Keratinocyte (primary cell): ENCODE data around the gene STEAP1B. TPM values are rescaled to one million over a fixed set of nuclear protein-coding genes. Genes with fewer than 3 reads are reported as not detected.
"Not testable (repeated sequence)": the region's sequence is repeated elsewhere in the genome, so short reads cannot be mapped to it uniquely, and the experiment has no call there.

Source experiments
- DNase-seq: peaks from one replicate; pipeline ENCODE4 v3.0.0-alpha.2; 2011; ENCODE audit warnings: low read depth, missing footprints, low spot score
- FAIRE-seq: peaks from 2 replicates; lab custom pipeline; 2011; peaks lifted over from hg19 to GRCh38; lab: Jason Lieb, UNC
- H2AFZ ChIP-seq: 2 replicates; pipeline ENCODE4 v1.6.0; 2012; ENCODE audit warnings: low read length, control low read depth, inconsistent platforms; ENCODE audit not compliant: control insufficient read depth
- H3K27ac ChIP-seq: 2 replicates; pipeline ENCODE4 v1.5.1; 2011; ENCODE audit warnings: low read length; ENCODE audit not compliant: control insufficient read depth, insufficient read depth
- H3K27me3 ChIP-seq: 3 replicates; pipeline ENCODE4 v1.6.0; 2011; ENCODE audit warnings: low read length; ENCODE audit not compliant: control insufficient read depth, insufficient read depth; ENCODE audit errors: extremely low read depth
- H3K36me3 ChIP-seq, 2 experiments: 2 replicates in 1 of 2; 3 replicates in 1 of 2; pipeline ENCODE4 v1.5.1; 2011; ENCODE audit warnings: low read length in 2 of 2, mild to moderate bottlenecking in 1 of 2; ENCODE audit not compliant: control insufficient read depth in 2 of 2, insufficient read depth in 2 of 2; ENCODE audit errors: extremely low read depth in 1 of 2
- H3K4me1 ChIP-seq: 3 replicates; pipeline ENCODE4 v1.5.1; 2011; ENCODE audit warnings: low read length; ENCODE audit not compliant: control insufficient read depth, insufficient read depth; ENCODE audit errors: extremely low read depth
- H3K4me2 ChIP-seq: 3 replicates; pipeline ENCODE4 v1.6.0; 2011; ENCODE audit warnings: low read depth, low read length; ENCODE audit not compliant: control insufficient read depth, insufficient read depth; ENCODE audit errors: extremely low read depth
- H3K4me3 ChIP-seq, 3 experiments: fragments of 200-600 bp in 1 of 3; sonication (generic) in 1 of 3; 2 replicates in 2 of 3; 3 replicates in 1 of 3; pipeline ENCODE4 v1.5.1; 2011 to 2016; ENCODE audit warnings: low read length in 3 of 3, mild to moderate bottlenecking in 3 of 3, control low read depth in 2 of 3, inconsistent platforms in 1 of 3, low read depth in 1 of 3, mixed read lengths in 1 of 3, mixed run types in 1 of 3, moderate library complexity in 1 of 3; ENCODE audit not compliant: control insufficient read depth in 2 of 3, insufficient read depth in 2 of 3; ENCODE audit errors: extremely low read depth in 1 of 3
- H3K79me2 ChIP-seq: 2 replicates; pipeline ENCODE4 v1.6.0; 2012; ENCODE audit warnings: low read length; ENCODE audit not compliant: control insufficient read depth, insufficient read depth
- H3K9ac ChIP-seq: 3 replicates; pipeline ENCODE4 v1.6.0; 2011; ENCODE audit warnings: low read length; ENCODE audit not compliant: control insufficient read depth, insufficient read depth; ENCODE audit errors: extremely low read depth
- H3K9me1 ChIP-seq: 3 replicates; pipeline ENCODE4 v1.6.0; 2011; ENCODE audit warnings: low read length; ENCODE audit not compliant: control insufficient read depth, insufficient read depth; ENCODE audit errors: extremely low read depth
- H3K9me3 ChIP-seq: 2 replicates; pipeline ENCODE4 v1.5.1; 2012; ENCODE audit warnings: low read depth, low read length; ENCODE audit not compliant: control insufficient read depth
- H4K20me1 ChIP-seq: 3 replicates; pipeline ENCODE4 v1.6.0; 2011; ENCODE audit warnings: low read length; ENCODE audit not compliant: control insufficient read depth, insufficient read depth; ENCODE audit errors: extremely low read depth
- EZH2 ChIP-seq: IDR thresholded peaks from one replicate; pipeline ENCODE4 v1.6.1; 2012; ENCODE audit warnings: inconsistent platforms, mild to moderate bottlenecking, low read length, moderate library complexity
- dilution Hi-C: fragments of 300-500 bp; cut with MboI; formaldehyde crosslinking; loops from one replicate; pipeline ENCODE4 v1.7.0; 2020; ENCODE audit warnings: low sequenced_read_pairs; ENCODE audit not compliant: extremely low pct_ligation_motif_present
- polyA plus RNA-seq, 5 experiments: library from polyadenylated mRNA; depleted of rRNA in 3 of 5; stranded (reverse) in 3 of 5; stranded (forward) in 1 of 5; unstranded in 1 of 5; fragments of >200 nt; gene quantifications; 1 replicate in 1 of 5; 2 replicates in 3 of 5; 3 replicates in 1 of 5; pipeline versions ENCODE4 v1.2.1 to v1.2.3, GENCODE V29; 2011 to 2012; ENCODE audit warnings: missing spikeins in 2 of 5, low read depth in 1 of 5, low replicate concordance in 1 of 5
- TF ChIP-seq, protein P1 (sequence below), 3 experiments: IDR thresholded peaks in 1 of 3; conservative IDR thresholded peaks in 1 of 3; optimal IDR thresholded peaks in 1 of 3; 2 replicates in 2 of 3; 3 replicates in 1 of 3; pipeline versions ENCODE3 to v1.5.1; 2011; ENCODE audit warnings: low read length in 3 of 3, mild to moderate bottlenecking in 3 of 3, moderate library complexity in 2 of 3, control low read depth in 1 of 3, inconsistent platforms in 1 of 3; ENCODE audit not compliant: insufficient read depth in 2 of 3; ENCODE audit errors: extremely low read depth in 1 of 3

The STEAP1B gene
- polyA plus RNA-seq, 1 donor (not counting 4 experiments of a cell fraction or from before 2014, with no cell fraction given): 18.9 TPM

DNA sequence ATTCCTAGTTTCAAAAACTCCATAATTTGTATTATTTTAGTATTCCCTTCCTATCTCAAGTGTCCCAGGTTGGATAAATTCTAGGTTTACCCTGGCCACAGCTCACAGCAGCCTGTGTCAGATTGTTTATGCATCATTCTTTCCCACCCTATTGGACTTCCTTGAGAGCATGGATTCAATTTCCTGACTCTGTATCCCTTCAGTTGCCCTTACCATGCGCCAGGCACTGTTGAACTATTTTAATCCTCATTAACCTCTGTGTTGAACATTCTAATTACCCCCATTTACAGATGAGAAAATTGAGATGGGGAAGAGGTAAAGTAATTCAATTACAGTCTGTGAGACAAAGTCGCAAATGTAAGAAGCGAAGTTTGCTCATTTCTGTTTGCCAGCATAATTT is 58.8 kb downstream of the STEAP1B start:
- H3K36me3 ChIP-seq: no peaks in the 10 kb centered on the region
- H4K20me1 ChIP-seq: no peaks in the 10 kb centered on the region
- dilution Hi-C loops: no loop called here
- H3K4me1 ChIP-seq: peaks cover 5% of the 10 kb centered on the region
- H3K9me1 ChIP-seq: no peaks in the 10 kb centered on the region
- TF ChIP-seq, protein P1, sequence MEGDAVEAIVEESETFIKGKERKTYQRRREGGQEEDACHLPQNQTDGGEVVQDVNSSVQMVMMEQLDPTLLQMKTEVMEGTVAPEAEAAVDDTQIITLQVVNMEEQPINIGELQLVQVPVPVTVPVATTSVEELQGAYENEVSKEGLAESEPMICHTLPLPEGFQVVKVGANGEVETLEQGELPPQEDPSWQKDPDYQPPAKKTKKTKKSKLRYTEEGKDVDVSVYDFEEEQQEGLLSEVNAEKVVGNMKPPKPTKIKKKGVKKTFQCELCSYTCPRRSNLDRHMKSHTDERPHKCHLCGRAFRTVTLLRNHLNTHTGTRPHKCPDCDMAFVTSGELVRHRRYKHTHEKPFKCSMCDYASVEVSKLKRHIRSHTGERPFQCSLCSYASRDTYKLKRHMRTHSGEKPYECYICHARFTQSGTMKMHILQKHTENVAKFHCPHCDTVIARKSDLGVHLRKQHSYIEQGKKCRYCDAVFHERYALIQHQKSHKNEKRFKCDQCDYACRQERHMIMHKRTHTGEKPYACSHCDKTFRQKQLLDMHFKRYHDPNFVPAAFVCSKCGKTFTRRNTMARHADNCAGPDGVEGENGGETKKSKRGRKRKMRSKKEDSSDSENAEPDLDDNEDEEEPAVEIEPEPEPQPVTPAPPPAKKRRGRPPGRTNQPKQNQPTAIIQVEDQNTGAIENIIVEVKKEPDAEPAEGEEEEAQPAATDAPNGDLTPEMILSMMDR (optimal IDR thresholded peaks at IDR 0.05 in 1 of 3, IDR thresholded peaks at IDR 0.05 in 1 of 3, conservative IDR thresholded peaks at IDR 0.05 in 1 of 3; ENCODE audit: extremely low read depth in 1 of 3, insufficient read depth in 2 of 3, low read length in 3 of 3): no peak
- TF ChIP-seq EZH2: no peak
- H2AFZ ChIP-seq: no peak overlapping the region
- no peak overlapping the region for H3K27ac ChIP-seq
- no peak for DNase-seq
- FAIRE-seq: no peak
- H3K79me2 ChIP-seq: no peaks in the 10 kb centered on the region
- no peak overlapping the region for H3K9ac ChIP-seq
- no peak overlapping the region for H3K4me2 ChIP-seq
- H3K9me3 ChIP-seq: no peaks in the 10 kb centered on the region
- H3K4me3 ChIP-seq: no peak overlapping the region
- H3K27me3 ChIP-seq: no peaks in the 10 kb centered on the region

DNA sequence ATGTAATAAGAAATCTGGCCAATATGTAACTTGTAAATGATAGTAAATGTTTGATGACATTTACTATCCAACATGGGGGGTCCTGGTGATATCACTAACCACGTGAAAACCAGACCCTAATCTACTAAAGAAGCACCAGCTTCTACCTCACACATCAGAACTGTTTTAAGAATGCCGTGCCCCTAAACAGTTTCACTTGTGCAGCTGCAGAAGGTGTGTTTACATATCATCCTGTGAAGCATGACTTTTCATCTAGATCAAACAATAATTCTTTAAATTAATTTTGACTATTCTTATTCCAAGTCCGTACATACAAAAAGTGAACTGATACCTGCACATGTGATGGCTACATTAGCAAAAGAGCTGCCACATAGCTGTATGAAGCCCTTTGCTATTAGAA is 61.0 kb downstream of the STEAP1B start:
- H3K4me3 ChIP-seq: no peak overlapping the region
- dilution Hi-C loops: no loop called here

DNA sequence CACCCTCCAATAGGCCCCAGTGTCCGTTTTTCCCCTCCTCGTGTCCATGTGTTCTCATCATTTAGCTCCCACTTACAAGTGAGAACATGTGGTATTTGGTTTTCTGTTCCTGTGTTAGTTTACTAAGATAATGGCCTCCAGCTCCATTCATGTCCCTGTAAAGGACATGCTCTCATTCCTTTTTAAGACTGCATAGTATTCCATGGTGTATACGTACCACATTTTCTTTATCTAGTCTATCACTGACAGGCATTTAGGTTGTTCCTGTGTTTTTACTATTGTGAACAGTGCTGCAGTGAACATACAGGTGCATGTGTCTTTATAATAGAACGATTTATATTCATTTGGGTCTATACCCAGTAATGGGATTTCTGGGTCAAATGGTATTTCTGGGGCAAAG is 63.4 kb downstream of the STEAP1B start:
- H3K79me2 ChIP-seq, H3K27ac ChIP-seq, H3K9me3 ChIP-seq, H3K4me3 ChIP-seq, FAIRE-seq, DNase-seq, H2AFZ ChIP-seq, H3K36me3 ChIP-seq, H4K20me1 ChIP-seq, H3K9me1 ChIP-seq, H3K4me2 ChIP-seq, dilution Hi-C loops, H3K27me3 ChIP-seq, H3K9ac ChIP-seq: not testable (repeated sequence)
- H3K4me1 ChIP-seq: peaks cover 20% of the 10 kb centered on the region

More for the DNA sequence above, 61.0 kb downstream of the STEAP1B start:
- Histone ChIP-seq H3K79me2 (no peaks in the 10 kb centered on the region), H3K9ac (no peak overlapping the region), H3K27ac (no peak overlapping the region), H3K9me1 (no peaks in the 10 kb centered on the region), H4K20me1 (no peaks in the 10 kb centered on the region), H2AFZ (no peak overlapping the region), H3K36me3 (no peaks in the 10 kb centered on the region), H3K27me3 (no peaks in the 10 kb centered on the region), H3K4me1 (peaks cover 6% of the 10 kb centered on the region), H3K9me3 (no peaks in the 10 kb centered on the region), H3K4me2 (no peak overlapping the region)
- FAIRE-seq (no peak), DNase-seq (no peak)
- TF ChIP-seq, protein P1 (optimal IDR thresholded peaks at IDR 0.05 in 1 of 3, IDR thresholded peaks at IDR 0.05 in 1 of 3, conservative IDR thresholded peaks at IDR 0.05 in 1 of 3; ENCODE audit: extremely low read depth in 1 of 3, insufficient read depth in 2 of 3, low read length in 3 of 3): no peak
- no peak for TF ChIP-seq EZH2
